ENCODE measurements around the gene UBE2L5. TPM values are rescaled to one million over a fixed set of nuclear protein-coding genes. Genes with fewer than 3 reads are reported as not detected.
A peak's percentile ranks its signal among the peaks of the same experiment; 100 is the strongest.

UBE2L5 gene
- total RNA-seq, 2 donors from 2014 or later, result not detected

- Mint-ChIP-seq H3K4me1 (ENCODE audit: low read depth) (peaks cover 23% of the 10 kb centered on the region), H3K9me3 (no peaks in the 10 kb centered on the region), H3K4me3 (no peak overlapping the region), H3K27me3 (ENCODE audit: low read depth) (no peaks in the 10 kb centered on the region), H3K27ac (no peak overlapping the region), H3K36me3 (ENCODE audit: insufficient read depth in 2 of 2) (peaks cover 0 to 2% of the 10 kb centered on the region in 2 donors)
- ATAC-seq (replicated peaks in 1 of 2) (no peak), DNase-seq (no peak)
Measured at GRCh38 chr13:30412346-30412745, 9.9 kb upstream of the UBE2L5 start.

- H3K4me3 Mint-ChIP-seq, result no peak overlapping the region
- no peaks in the 10 kb centered on the region for H3K9me3 Mint-ChIP-seq
- ATAC-seq (replicated peaks in 1 of 2) (no peak), DNase-seq (no peak)
- H3K4me1 Mint-ChIP-seq (ENCODE audit: low read depth), result peaks cover 16% of the 10 kb centered on the region
- no peaks in the 10 kb centered on the region for H3K36me3 Mint-ChIP-seq (ENCODE audit: insufficient read depth in 2 of 2)
- H3K27me3 Mint-ChIP-seq (ENCODE audit: low read depth), result no peaks in the 10 kb centered on the region
- H3K27ac Mint-ChIP-seq, result no peak overlapping the region
Measured at GRCh38 chr13:30413842-30414241, 8.5 kb upstream of the UBE2L5 start.

- H3K27ac Mint-ChIP-seq, result no peak overlapping the region
- H3K36me3 Mint-ChIP-seq (ENCODE audit: insufficient read depth in 2 of 2), result no peaks in the 10 kb centered on the region
- H3K4me3 Mint-ChIP-seq, result no peak overlapping the region
- H3K27me3 Mint-ChIP-seq (ENCODE audit: low read depth), result no peaks in the 10 kb centered on the region
- H3K4me1 Mint-ChIP-seq (ENCODE audit: low read depth), result peaks cover 15% of the 10 kb centered on the region
- no peak for ATAC-seq (replicated peaks in 1 of 2)
- no peaks in the 10 kb centered on the region for H3K9me3 Mint-ChIP-seq
- no peak for DNase-seq
Measured at GRCh38 chr13:30415430-30416030, 6.8 kb upstream of the UBE2L5 start.

- Mint-ChIP-seq H3K9me3 (no peaks in the 10 kb centered on the region), H3K36me3 (ENCODE audit: insufficient read depth in 2 of 2) (no peaks in the 10 kb centered on the region), H3K4me1 (ENCODE audit: low read depth) (peaks cover 22% of the 10 kb centered on the region), H3K27ac (no peak overlapping the region), H3K27me3 (ENCODE audit: low read depth) (no peaks in the 10 kb centered on the region), H3K4me3 (no peak overlapping the region)
- ATAC-seq (replicated peaks in 1 of 2) (no peak), DNase-seq (no peak)
Measured at GRCh38 chr13:30416471-30416870, 5.8 kb upstream of the UBE2L5 start.

- Mint-ChIP-seq H3K36me3 (ENCODE audit: insufficient read depth in 2 of 2) (no peaks in the 10 kb centered on the region), H3K27ac (no peak overlapping the region), H3K4me3 (no peak overlapping the region), H3K27me3 (ENCODE audit: low read depth) (no peaks in the 10 kb centered on the region), H3K9me3 (no peaks in the 10 kb centered on the region), H3K4me1 (ENCODE audit: low read depth) (peaks cover 17% of the 10 kb centered on the region)
- DNase-seq (no peak), ATAC-seq (replicated peaks in 1 of 2) (no peak)
Measured at GRCh38 chr13:30418075-30418716, 4.1 kb upstream of the UBE2L5 start.

- Mint-ChIP-seq H3K4me3 (no peak overlapping the region), H3K36me3 (ENCODE audit: insufficient read depth in 2 of 2) (no peaks in the 10 kb centered on the region), H3K4me1 (ENCODE audit: low read depth) (peaks cover 17% of the 10 kb centered on the region), H3K9me3 (no peaks in the 10 kb centered on the region), H3K27me3 (ENCODE audit: low read depth) (no peaks in the 10 kb centered on the region), H3K27ac (no peak overlapping the region)
- ATAC-seq (replicated peaks in 1 of 2) (no peak), DNase-seq (no peak)
Measured at GRCh38 chr13:30418717-30419459, 3.4 kb upstream of the UBE2L5 start.

- DNase-seq (peak; percentile 27 to 57), ATAC-seq (replicated peaks in 1 of 2) (peak; percentile 32 to 48)
- H3K4me1 Mint-ChIP-seq (ENCODE audit: low read depth), result peaks cover 8% of the 10 kb centered on the region
- H3K27ac Mint-ChIP-seq, result no peak overlapping the region
- H3K27me3 Mint-ChIP-seq (ENCODE audit: low read depth), result no peaks in the 10 kb centered on the region
- no peaks in the 10 kb centered on the region for H3K36me3 Mint-ChIP-seq (ENCODE audit: insufficient read depth in 2 of 2)
- H3K4me3 Mint-ChIP-seq, result peak overlapping the region; percentile 80 to 83
- H3K9me3 Mint-ChIP-seq, result no peaks in the 10 kb centered on the region
Measured at GRCh38 chr13:30421093-30422053, 920 bp upstream of the UBE2L5 start.

GRCh38 chr13:30423891-30424290 is 1.6 kb downstream of the UBE2L5 start:
- DNase-seq (no peak), ATAC-seq (replicated peaks in 1 of 2) (no peak)
- Mint-ChIP-seq H3K36me3 (ENCODE audit: insufficient read depth in 2 of 2) (no peaks in the 10 kb centered on the region), H3K27ac (no peak overlapping the region), H3K4me1 (ENCODE audit: low read depth) (peaks cover 8% of the 10 kb centered on the region), H3K9me3 (no peaks in the 10 kb centered on the region), H3K27me3 (ENCODE audit: low read depth) (no peaks in the 10 kb centered on the region), H3K4me3 (no peak overlapping the region)

- Mint-ChIP-seq H3K36me3 (ENCODE audit: insufficient read depth in 2 of 2) (no peaks in the 10 kb centered on the region), H3K4me1 (ENCODE audit: low read depth) (peaks cover 28% of the 10 kb centered on the region), H3K9me3 (no peaks in the 10 kb centered on the region), H3K27me3 (ENCODE audit: low read depth) (no peaks in the 10 kb centered on the region), H3K27ac (no peak overlapping the region), H3K4me3 (no peak overlapping the region)
- DNase-seq, result no peak
- no peak for ATAC-seq (replicated peaks in 1 of 2)
Measured at GRCh38 chr13:30429235-30429634, 6.9 kb downstream of the UBE2L5 start.

GRCh38 chr13:30429721-30430694 is 7.7 kb downstream of the UBE2L5 start:
- H3K27me3 Mint-ChIP-seq (ENCODE audit: low read depth), result no peaks in the 10 kb centered on the region
- H3K4me1 Mint-ChIP-seq (ENCODE audit: low read depth), result peaks cover 28% of the 10 kb centered on the region
- ATAC-seq (replicated peaks in 1 of 2), result peak; percentile 98 to 99
- peak overlapping the region; percentile 68 to 80 for H3K4me3 Mint-ChIP-seq
- DNase-seq, result peak; percentile 35 to 60
- H3K27ac Mint-ChIP-seq, result peak overlapping the region; percentile 8
- H3K36me3 Mint-ChIP-seq (ENCODE audit: insufficient read depth in 2 of 2), result no peaks in the 10 kb centered on the region
- no peaks in the 10 kb centered on the region for H3K9me3 Mint-ChIP-seq

- no peak for ATAC-seq (replicated peaks in 1 of 2)
- Mint-ChIP-seq H3K27ac (no peak overlapping the region), H3K27me3 (ENCODE audit: low read depth) (no peaks in the 10 kb centered on the region), H3K4me1 (ENCODE audit: low read depth) (peaks cover 28% of the 10 kb centered on the region), H3K9me3 (no peaks in the 10 kb centered on the region), H3K36me3 (ENCODE audit: insufficient read depth in 2 of 2) (no peaks in the 10 kb centered on the region), H3K4me3 (peak overlapping the region; percentile 58 to 80)
- DNase-seq, result no peak
Measured at GRCh38 chr13:30431269-30431940, 9.1 kb downstream of the UBE2L5 start.

Data from activated T-cell treated with anti-CD3 and anti-CD28 coated beads, Interleukin-2, amount 50 U/mL, for 72 hours (primary cell).